Measurements from ENCODE around the gene PYHIN1. TPM values are rescaled to one million over a fixed set of nuclear protein-coding genes. Genes with fewer than 3 reads are reported as not detected.
"Not testable (repeated sequence)": the region's sequence is repeated elsewhere in the genome, so short reads cannot be mapped to it uniquely, and the experiment has no call there.

PYHIN1 gene
- total RNA-seq, 1 donor from 2014 or later: not detected

DNA sequence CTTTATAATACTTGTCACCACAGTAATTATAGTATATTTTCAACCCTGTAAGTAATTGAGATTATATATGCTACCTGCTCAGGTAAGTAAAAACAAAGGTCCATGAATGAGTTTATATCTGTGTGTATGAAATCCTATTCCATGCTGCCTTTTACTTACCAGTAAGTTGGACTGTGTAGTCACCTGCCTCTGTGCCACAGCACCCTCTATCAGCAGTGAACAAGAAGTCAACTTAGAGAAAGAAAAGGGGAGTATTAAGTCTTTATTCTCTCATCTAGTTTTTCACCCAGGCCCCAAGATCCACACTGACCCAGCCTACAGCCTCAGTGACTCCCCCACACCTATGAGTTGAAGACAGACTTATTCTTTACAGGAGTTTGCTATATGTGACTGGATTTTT, 41.5 kb downstream of the PYHIN1 start:
- no peak for DNase-seq
- ATAC-seq: no peak
- intact Hi-C loops (cut with micrococcal nuclease): no loop called here

GRCh38 chr1:158976219-158976618, 44.9 kb downstream of the PYHIN1 start:
- intact Hi-C loops (cut with micrococcal nuclease): no loop called here
- ATAC-seq (no peak), DNase-seq (no peak)

DNA sequence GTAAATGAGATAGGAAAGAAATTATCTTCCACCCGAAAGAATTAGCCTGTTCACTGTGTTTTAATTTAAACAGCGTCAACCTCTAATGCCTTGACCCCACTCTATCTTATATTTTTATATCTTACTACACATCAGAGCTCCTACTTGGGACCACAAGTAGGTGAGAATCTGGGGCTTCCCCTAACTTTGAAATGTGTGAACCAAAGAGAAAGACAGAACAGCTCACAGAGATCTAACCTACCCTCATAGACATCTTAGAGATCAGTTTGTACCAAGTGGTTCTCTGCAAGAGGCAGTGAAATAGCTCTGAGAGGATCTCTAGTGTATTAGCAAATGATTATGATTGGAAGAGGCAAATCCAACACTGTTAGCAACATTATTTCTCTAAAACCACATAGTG, 47.4 kb downstream of the PYHIN1 start:
- intact Hi-C loops (cut with micrococcal nuclease): no loop called here
- DNase-seq (no peak), ATAC-seq (no peak)

DNA sequence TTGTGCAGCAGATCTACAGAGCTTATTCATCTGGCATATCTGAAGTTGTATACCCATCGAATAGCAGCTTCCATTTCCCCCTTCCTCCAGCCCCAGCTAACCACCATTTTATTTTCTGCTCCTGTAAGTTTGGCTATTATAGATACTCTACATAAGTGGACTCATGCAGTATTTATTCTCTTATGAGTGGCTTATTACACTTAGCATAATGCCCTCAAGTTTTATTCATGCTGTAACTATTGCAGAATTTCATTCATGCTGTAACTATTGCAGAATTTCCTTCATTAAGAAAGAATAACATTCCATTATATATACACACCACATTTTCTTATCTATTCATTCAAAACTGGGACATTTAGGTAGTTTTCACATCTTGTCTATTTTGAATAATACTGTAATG, 47.9 kb downstream of the PYHIN1 start:
- no peak for ATAC-seq

GRCh38 chr1:158983235-158983634, 51.9 kb downstream of the PYHIN1 start:
- intact Hi-C loops (cut with micrococcal nuclease): no loop called here
- no peak for ATAC-seq
- DNase-seq: no peak

More for the DNA sequence above, 47.9 kb downstream of the PYHIN1 start:
- intact Hi-C loops (cut with micrococcal nuclease): no loop called here
- no peak for DNase-seq

DNA sequence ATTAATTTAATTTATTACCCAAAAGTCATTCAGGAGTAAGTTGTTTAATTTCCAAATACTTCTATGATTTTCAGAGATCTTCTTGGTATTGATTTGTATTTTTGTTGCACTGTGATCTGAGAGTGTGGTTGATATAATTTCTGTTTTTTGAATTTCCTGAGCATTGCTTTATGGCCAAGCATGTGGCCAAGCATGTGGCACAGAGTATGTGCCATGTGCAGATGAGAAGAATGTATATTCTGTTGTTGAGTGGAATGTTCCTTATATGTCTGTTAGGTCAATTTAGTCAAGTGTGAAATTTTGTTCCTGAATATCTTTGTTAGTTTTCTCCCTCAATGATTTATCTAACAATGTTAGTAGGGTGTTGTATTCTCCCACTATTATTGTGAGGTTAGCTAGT, 53.0 kb downstream of the PYHIN1 start:
- ATAC-seq: no peak
- intact Hi-C loops (cut with micrococcal nuclease): no loop called here

GRCh38 chr1:158989424-158989823, 58.1 kb downstream of the PYHIN1 start:
- ATAC-seq (no peak), DNase-seq (no peak)
- intact Hi-C loops (cut with micrococcal nuclease): no loop called here

More for the DNA sequence above, 53.0 kb downstream of the PYHIN1 start:
- no peak for DNase-seq

DNA sequence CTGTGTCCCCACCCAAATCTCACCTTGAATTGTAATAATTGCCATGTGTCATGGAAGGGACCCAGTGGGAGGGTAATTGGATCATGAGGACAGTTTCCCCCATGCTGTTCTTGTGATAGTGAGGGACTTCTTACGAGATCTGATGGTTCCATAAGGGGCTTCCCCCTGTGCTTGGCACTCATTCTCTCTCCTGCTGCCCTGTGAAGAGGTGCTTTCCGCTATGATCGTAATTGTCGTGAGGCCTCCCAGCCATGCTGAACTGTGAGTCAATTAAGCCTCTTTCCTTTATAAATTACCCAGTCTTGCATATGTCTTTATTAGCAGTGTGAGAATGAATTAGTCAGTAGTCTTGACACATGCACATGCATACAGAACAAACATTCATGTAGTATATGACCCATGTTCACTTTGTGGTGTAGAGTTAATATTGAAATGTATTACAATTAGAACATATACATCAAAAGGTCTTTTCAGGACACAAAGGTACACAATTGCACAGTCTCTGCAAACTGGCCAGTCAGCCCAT, 61.5 kb downstream of the PYHIN1 start:
- intact Hi-C loops (cut with micrococcal nuclease): no loop called here
- DNase-seq (no peak), ATAC-seq (no peak)

DNA sequence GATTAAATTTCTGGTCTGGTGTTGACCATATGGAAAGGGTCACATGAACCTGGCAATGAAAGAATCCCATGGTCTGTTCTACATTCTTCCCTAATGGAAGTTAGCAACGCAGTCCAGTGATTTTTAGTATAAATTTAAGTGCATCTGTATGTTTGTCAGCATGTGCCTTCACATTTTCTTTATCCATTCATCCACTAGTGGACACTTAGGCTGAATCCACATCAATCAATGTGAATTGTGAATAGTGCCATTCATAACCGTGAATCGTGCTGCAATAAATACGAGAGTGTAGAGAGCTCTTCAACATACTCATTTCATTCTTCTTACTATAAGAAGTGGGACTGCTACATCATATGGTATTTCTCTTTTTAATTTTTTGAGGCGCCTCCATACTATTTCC, 65.6 kb downstream of the PYHIN1 start:
- no peak for DNase-seq
- ATAC-seq: no peak
- intact Hi-C loops (cut with micrococcal nuclease): loop anchor here (5.0 kb wide), 1 partner anchor 795 kb away; no protein-coding TSS in a partner anchor

GRCh38 chr1:158998037-158998780, 66.9 kb downstream of the PYHIN1 start:
- intact Hi-C loops (cut with micrococcal nuclease): loop anchor here (5.0 kb wide), 1 partner anchor 796 kb away; no protein-coding TSS in a partner anchor
- DNase-seq: no peak
- ATAC-seq: peak; percentile 2

- intact Hi-C loops (cut with micrococcal nuclease): loop anchor here (5.0 kb wide), 1 partner anchor 796 kb away; no protein-coding TSS in a partner anchor
- ATAC-seq (peak; percentile 50), DNase-seq (peak; percentile 71)
These were observed 67.4 kb downstream of the PYHIN1 start for GRCh38 chr1:158998781-158999161.

DNA sequence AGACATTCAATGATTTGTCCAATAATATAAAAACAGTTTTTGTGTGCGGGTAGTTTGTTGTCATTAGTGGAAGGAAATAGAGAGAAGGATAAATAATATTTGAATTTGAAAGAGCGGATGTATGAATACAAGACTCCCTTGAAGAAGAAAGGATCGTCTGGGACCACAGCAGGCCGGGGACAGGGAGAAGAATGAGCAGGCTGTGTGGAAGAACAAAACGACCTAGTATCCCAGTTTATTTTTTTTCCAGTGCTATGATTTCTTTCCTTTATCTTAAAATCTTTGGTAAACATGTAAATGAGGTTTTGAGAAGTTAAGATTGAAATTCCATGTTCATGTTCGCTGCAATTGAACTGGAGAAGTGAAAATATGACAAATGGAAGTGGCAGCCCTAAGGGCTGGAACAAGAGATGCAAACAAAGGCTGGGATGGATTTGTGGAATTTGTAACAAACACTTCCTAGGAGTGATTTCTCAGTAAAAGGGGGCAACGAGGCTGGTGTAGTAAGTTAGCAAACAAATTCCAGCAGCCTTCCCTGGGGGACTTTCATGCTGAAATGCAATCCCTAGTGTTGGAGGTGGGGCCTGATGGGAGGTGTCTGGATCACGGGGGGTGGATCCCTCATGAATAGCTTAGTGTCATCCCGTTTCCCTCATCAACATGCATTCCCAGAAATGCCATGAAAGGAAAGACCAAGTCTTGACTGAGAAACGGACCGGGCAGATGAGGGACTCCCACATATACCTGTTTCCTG, 68.1 kb downstream of the PYHIN1 start:
- peak; percentile 69 for DNase-seq
- intact Hi-C loops (cut with micrococcal nuclease): loop anchor here (5.0 kb wide), 1 partner anchor 797 kb away; no protein-coding TSS in a partner anchor
- peak; percentile 96 for ATAC-seq

DNA sequence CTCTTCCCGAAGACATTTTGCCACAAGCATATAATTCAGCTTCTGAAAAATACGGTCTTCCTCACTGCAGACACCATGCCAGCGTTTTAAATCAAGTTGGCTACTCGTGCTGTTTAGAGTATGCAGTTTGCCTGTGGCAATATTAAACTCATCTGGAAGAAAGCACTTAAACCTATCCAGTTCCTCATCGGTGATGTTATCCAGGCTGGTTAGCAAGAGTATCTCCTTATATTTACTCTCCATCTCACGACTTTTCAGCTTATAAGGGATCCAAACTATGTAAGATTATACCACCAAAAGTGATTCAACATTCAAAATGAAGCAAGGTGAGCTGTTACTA, 68.7 kb downstream of the PYHIN1 start:
- intact Hi-C loops (cut with micrococcal nuclease): no loop called here
- DNase-seq (no peak), ATAC-seq (peak; percentile 24)

DNA sequence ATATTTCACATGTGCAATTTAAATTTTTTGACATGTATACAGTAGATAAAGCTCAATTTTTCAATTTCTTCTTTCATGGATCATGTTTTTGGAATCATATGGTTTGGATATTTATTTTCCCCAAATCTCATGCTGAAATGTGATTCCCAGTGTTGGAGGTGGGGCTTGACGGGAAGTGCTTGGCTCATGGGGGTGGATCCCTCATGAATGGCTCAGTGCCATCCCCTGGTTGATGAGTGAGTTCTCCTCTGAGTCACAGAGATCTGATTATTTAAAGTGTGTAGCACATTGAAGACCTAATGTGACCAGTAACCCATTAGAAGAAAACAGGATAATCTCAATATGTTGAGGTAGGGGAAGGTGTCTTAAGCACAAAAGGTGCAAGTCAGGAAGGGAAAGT, 69.3 kb downstream of the PYHIN1 start:
- intact Hi-C loops (cut with micrococcal nuclease): no loop called here
- DNase-seq (peak; percentile 77), ATAC-seq (peak; percentile 84)

GRCh38 chr1:159005161-159005560, 73.8 kb downstream of the PYHIN1 start:
- DNase-seq (no peak), ATAC-seq (no peak)
- intact Hi-C loops (cut with micrococcal nuclease): no loop called here

DNA sequence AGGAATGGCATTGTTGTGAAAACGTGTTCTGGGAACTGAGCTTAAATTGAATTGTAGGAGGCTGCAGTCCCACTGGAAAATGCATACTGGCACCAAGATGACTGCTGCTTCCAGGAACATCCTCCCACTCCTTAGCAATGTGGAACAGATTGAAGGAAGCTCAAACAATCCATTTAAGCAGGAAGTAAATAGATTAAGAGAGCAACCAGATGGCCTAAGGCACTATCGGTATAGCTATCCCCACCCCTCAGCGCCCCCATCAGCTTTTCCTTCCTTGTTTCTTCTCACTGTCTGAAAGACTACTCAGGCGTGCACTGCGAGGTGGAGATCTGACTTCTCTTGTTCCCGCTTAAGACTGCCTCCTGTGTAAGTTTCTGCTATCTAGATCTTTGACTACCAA, 74.3 kb downstream of the PYHIN1 start:
- ATAC-seq (peak; percentile 43), DNase-seq (peak; percentile 35)
- intact Hi-C loops (cut with micrococcal nuclease): no loop called here

DNA sequence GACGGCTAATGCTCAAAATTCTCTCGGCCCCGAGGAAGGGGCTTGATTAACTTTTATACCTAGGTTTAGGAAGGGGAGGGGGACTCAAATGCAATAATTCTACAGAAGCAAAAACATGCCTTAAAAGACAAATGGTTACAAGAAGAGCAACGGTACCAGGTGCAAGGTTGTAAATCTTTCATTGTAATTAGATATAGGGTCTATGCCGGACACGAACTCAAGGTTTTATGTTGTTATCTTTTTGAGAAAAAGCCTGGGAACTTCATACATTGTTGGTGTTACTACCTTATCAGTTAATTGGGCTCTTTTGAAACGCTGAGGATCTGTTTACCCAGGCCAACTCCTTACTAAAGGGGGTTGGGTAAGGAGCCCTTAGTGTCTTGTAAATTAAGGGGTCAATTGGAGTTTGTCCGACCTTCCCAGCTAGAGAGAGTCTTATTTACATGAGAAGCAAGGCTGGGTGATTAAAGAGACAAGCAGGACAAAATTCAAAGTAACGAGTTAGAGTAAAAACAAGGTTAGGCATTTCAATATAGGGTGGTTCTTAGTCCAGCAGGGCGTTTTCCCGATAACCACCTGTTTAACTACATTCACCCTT, 75.0 kb downstream of the PYHIN1 start:
- intact Hi-C loops (cut with micrococcal nuclease); ATAC-seq; DNase-seq: not testable (repeated sequence)

DNA sequence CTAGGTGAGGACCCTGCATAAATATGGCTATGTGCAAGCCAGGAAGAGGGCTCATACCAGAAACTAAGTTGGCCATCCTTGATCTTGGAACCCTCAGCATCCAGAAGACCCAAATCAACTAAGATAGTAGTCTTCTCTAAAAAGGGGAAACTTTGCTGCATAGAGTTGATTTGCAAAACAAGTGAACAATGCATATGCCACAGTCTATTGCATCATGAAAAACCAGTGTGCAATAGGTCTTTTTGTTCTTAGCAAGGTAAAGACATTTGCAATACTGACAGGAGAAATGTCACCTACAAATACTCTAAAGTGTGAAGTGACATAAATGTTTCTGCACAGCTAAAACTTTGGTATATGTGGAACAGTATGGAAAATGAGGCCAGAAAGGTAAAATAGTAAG, 76.4 kb downstream of the PYHIN1 start:
- no peak for ATAC-seq
- intact Hi-C loops (cut with micrococcal nuclease): no loop called here
- no peak for DNase-seq

- DNase-seq (no peak), ATAC-seq (peak; percentile 6)
- intact Hi-C loops (cut with micrococcal nuclease): no loop called here
These were observed 77.4 kb downstream of the PYHIN1 start for GRCh38 chr1:159008744-159009188.

- intact Hi-C loops (cut with micrococcal nuclease): no loop called here
These were observed 77.9 kb downstream of the PYHIN1 start for GRCh38 chr1:159009287-159009686.

More at GRCh38 chr1:159009287-159009686, 77.9 kb downstream of the PYHIN1 start:
- ATAC-seq (no peak), DNase-seq (no peak)

All from left ventricle myocardium superior (tissue), 1 donor.